ENCODE data around the gene DUSP2.
A peak's percentile ranks its signal among the peaks of the same experiment; 100 is the strongest.

DUSP2 gene

DNA sequence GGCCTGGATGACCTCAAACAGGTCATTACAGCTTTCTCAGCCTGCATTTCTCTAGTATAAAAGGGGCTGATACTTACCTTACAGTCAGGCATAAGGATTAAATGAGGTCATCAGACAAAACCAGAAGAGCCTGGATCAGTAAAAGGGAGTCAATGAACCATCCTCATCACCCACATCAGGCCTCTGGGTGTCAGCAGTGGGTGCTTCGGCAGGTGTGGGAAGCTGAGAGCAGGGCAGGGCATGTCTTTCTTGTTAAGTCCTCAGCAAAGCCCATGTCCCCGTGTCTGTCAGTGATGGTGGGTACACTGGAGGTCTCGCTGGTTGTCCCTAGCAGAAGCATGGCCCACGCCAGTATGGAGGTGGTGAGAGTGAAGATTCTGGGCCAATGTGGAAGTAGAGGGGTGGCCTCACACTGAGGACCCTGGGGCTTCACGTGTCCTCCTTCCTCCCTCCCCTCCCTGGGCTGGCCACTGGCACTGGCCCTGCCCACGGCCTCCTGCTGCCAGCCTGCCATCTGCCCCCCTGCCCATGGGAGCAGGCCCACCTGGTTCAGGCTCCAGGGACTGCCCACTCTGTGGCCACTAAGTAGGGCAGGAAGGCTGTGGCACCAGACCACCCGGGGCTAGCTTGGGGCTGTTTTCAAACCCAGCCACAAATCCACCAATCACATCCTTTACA, 33.3 kb downstream of the DUSP2 start:
- no peak for DNase-seq

- no peak for DNase-seq
Observed at GRCh38 chr2:96111257-96111640, 34.0 kb downstream of the DUSP2 start.

- no peak for DNase-seq
Observed at GRCh38 chr2:96110621-96111256, 34.5 kb downstream of the DUSP2 start.

GRCh38 chr2:96109931-96110511, 35.2 kb downstream of the DUSP2 start:
- DNase-seq, result no peak

DNA sequence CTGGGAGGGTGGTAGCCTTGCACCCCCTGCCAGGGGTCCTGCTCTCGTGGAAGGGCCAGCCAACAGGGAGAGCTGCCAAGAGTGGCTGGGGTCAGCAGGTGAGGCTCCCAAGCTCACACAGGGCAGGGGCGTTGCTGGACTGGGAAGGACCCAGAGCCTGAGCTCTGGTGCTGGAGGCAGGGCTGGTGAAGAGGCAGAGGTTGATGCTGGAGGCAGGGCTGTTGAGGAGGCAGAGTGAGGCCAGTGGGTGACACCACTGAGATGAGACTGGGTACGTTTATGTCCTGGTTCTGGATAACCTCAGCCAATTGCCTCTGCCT, 35.9 kb downstream of the DUSP2 start:
- no peak for DNase-seq

- DNase-seq, result no peak
Observed at GRCh38 chr2:96108541-96109360, 36.5 kb downstream of the DUSP2 start.

GRCh38 chr2:96108151-96108540, 37.1 kb downstream of the DUSP2 start:
- no peak for DNase-seq

DNA sequence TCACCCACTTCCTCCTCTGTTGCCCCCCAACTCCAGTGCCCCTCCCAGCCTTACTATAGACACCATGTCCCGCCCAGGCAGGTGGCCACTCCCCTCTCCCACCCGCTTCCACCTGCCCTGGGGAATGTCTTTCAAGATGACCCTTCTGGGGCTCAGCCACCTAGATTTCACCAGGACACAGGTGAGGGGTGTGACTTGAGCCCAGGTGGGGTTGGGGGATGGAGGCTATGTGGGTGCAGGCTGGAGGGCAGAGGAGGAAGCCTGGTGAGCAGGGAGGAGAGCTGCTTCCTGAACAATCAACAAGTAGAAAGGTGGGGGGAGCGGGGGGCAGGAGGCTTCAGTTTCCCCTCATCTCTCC, 37.6 kb downstream of the DUSP2 start:
- DNase-seq, result no peak

GRCh38 chr2:96106991-96107707, 38.1 kb downstream of the DUSP2 start:
- no peak for DNase-seq

DNA sequence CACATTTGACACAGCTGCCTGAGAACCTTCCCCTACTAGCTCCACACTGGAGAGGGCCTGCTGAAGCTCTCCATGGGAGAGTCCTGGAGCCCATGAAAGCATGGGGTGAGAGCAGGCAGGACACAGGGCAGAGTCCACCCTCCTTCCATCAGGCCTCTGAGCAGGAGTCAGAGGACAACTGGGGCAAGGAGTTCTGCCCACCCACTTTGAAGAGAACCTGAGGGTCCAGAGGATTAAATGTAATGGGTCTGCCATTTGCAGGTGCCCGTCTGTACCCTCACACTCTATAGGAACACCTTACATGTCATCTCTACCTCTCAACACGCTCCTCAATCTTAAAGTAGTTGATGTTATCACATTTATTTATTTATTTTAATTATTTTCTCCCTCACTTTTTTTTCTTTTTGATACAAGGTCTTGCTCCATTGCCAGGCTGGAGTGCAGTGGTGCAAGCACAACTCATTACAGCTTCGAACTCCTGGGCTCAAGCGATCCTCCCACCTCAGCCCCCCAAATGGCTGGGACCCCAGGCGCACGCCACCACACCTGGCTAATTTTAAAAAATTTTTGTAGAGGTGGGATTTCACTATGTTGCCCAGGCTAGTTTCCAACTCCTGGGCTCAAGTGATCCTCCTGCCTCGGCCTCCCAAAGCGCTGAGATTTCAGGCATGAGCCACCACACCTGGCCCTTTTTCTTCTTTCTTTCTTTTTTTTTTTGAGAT, 39.1 kb downstream of the DUSP2 start:
- no peak for DNase-seq

GRCh38 chr2:96105152-96105915, 39.9 kb downstream of the DUSP2 start:
- DNase-seq, result no peak

DNA sequence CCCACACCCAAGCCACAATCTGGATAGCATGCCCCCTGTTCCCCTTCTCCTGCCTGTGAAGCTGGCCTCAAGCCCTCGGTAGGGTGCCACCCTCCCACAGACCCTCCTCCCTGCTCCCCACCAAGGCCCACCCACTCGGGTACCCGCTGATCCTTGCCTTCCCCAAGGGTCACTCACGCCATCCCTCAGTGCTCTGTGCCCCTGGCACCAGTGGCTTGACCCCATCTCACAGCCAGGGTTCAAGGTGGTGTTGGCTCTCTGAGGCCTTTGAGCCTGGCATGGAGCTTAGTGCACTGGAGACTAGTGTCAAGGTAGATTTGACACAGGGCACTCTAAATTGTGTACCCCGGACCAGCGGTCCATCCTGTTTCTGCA, 40.8 kb downstream of the DUSP2 start:
- DNase-seq, result no peak

GRCh38 chr2:96103761-96104486, 41.3 kb downstream of the DUSP2 start:
- no peak for DNase-seq

DNA sequence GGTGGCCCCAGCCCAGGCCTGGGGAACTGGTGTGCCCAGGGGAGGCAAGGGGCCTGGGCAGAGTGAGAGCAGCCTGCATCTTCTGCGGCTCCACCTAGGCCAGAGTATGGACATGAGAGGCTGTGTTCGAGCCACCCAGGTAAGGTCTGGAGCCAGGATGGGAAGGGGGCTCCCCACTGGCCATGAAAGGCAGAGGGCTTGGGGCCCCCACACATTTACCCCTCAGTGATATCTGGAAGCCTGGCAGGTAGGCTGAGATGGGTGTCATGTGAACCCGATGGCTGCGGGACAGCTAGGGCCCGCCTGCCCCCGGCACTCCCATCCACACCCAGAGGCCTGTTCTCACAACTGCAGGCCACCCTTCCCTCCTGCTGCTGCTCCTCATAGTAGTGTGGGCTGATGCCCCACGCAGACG, 42.0 kb downstream of the DUSP2 start:
- DNase-seq, result no peak

GRCh38 chr2:96102596-96103186, 42.5 kb downstream of the DUSP2 start:
- no peak for DNase-seq

- DNase-seq, result no peak
Observed at GRCh38 chr2:96100893-96101304, 44.3 kb downstream of the DUSP2 start.

DNA sequence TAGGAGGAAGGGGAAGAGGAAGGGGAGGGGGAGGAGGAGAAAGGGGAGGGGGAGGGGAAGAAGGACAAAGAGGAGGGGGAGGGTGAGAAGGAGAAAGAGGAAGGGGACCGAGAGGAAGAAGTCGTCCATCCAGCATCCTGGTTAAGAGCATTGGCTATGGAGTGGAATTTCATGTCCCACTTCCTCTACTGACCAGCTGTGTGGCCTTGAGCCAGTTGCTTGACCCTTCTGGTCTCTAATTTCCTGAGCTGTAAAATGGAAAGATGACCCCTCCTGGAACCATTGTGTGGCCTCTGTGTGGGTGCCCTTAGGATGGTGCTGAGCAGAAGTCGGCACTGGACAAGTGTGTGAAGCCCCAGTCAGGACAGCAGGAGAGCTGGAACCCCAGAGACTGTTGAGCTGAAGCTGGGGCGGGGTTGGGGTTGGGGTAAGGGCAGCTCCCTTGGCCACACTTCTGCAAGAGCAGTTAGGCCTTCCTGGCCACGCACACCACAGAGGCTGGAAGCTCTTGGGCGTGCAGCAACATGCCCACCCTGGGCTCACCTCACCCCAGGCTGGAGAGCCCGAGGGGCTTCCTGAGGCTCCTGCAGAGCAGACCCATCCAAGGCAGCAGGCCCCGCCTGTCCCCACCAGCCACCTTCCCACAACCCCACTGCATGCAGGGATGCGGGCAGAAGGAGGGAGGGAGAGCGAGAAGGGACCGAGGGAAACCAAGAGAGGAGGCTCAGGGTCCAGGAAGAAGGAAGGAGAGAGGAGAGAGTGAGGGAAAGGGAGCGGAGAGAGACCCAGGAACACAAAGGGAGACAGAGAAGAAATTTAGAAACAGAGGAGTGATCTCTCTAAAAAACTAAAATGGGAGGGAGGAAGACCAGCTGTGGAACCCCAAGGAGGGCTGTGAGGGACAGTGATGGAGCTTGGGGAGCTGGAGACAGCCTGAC, 45.1 kb downstream of the DUSP2 start:
- peak; percentile 33 for DNase-seq

- no peak for DNase-seq
Observed at GRCh38 chr2:96098900-96099590, 46.2 kb downstream of the DUSP2 start.

Measured in DMS79 (cell line).